Glutamatergic neuron (in vitro differentiated cells): ENCODE results near the gene GINS2. TPM values are rescaled to one million over a fixed set of nuclear protein-coding genes. Genes with fewer than 3 reads are reported as not detected.

Source experiments
- DNase-seq: peaks from one replicate; pipeline ENCODE4 v3.0.0; 2022
- H3K27ac Mint-ChIP-seq: one replicate; pipeline ENCODE4 v1.8.0; 2020; ENCODE audit warnings: mild to moderate bottlenecking, mixed read lengths, inconsistent platforms; ENCODE audit not compliant: unreplicated experiment
- H3K27me3 Mint-ChIP-seq: one replicate; pipeline ENCODE4 v1.8.0; 2020; ENCODE audit warnings: mild to moderate bottlenecking, moderate library complexity, mixed read lengths, inconsistent platforms; ENCODE audit not compliant: unreplicated experiment
- H3K36me3 Mint-ChIP-seq: one replicate; pipeline ENCODE4 v1.8.0; 2020; ENCODE audit warnings: mild to moderate bottlenecking, mixed read lengths, inconsistent platforms; ENCODE audit not compliant: unreplicated experiment
- H3K4me1 Mint-ChIP-seq: one replicate; pipeline ENCODE4 v1.8.0; 2020; ENCODE audit warnings: mild to moderate bottlenecking, low read depth, mixed read lengths, inconsistent platforms; ENCODE audit not compliant: unreplicated experiment
- H3K4me3 Mint-ChIP-seq: one replicate; pipeline ENCODE4 v1.8.0; 2020; ENCODE audit warnings: mild to moderate bottlenecking, mixed read lengths, inconsistent platforms; ENCODE audit not compliant: unreplicated experiment
- H3K9me3 Mint-ChIP-seq: one replicate; pipeline ENCODE4 v1.8.0; 2020; ENCODE audit warnings: mild to moderate bottlenecking, moderate library complexity, mixed read lengths, inconsistent platforms; ENCODE audit not compliant: unreplicated experiment
- total RNA-seq: library from RNA; stranded (reverse); fragmentation: NEBNext Ultra II Directional; extraction: Animal tissue kit (Norgen Biotek cat#: 25700); gene quantifications from one replicate; pipeline ENCODE4 v1.2.1, GENCODE V29; 2021; ENCODE audit not compliant: unreplicated experiment
- TF ChIP-seq, protein P1 (sequence below): fragments of 200-600 bp; sonication (generic); IDR thresholded peaks from one replicate; pipeline ENCODE4 v1.5.0; 2021; ENCODE audit not compliant: partially characterized antibody, unreplicated experiment

The GINS2 gene
- total RNA-seq, 1 donor from 2014 or later = 7.1 TPM

DNA sequence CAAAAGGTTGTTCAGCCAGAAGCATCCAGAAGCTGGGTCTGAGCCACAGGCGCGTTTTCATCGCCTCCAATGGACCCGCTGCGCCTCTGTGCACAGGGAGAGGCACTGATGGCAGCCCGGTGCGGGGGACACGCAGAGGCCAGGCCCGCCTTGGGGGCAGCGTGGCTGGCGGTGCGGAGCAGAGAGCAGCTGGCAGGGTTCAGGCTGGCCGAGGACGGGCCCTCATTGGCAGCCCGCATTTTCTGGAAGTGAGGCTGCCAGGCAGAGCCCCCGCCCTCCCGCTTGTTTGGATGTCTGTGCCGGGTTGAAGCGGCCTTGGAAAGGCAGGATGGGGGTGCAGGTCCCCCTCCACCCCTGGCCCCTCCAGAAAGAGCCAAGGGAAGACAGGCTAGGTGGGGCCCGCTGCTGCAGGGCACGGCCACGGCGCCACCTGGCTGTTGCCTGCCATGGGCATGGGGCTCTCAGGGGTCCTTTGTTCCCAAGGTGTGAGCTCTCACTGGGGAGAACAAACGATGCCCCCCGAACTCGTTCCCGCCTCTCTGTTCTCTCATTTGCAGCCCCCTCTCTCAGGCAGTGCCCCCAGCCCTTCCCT is 56.9 kb downstream of the GINS2 start:
- Mint-ChIP-seq H3K4me1 (peaks cover 30% of the 10 kb centered on the region), H3K27ac (peak overlapping the region; percentile 76), H3K27me3 (peaks cover 28% of the 10 kb centered on the region)

DNA sequence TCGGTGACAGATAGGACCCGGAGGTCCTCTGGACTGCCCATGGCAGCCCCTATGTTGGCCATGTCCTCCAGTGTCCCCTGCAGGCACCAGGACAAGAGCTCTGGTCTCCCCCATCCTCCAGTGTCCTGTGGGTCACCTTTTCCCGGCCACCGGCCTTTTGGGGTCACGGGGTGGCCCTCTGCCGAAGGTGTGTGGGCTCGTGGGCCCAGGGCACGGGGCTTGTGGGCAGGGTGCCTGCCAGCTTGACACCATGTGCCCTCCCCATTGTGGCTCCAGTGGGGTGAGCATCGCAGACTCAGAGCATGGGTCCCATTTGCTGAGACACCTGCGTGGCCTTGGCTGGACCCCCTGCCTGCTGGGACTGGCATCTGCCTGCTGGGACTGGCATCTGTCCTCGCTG is 57.5 kb downstream of the GINS2 start:
- Mint-ChIP-seq H3K4me1 (peaks cover 33% of the 10 kb centered on the region), H3K4me3 (no peak overlapping the region), H3K9me3 (peaks cover 44% of the 10 kb centered on the region), H3K27me3 (peaks cover 32% of the 10 kb centered on the region), H3K36me3 (no peaks in the 10 kb centered on the region), H3K27ac (no peak overlapping the region)
- DNase-seq = no peak
- TF ChIP-seq, protein P1, sequence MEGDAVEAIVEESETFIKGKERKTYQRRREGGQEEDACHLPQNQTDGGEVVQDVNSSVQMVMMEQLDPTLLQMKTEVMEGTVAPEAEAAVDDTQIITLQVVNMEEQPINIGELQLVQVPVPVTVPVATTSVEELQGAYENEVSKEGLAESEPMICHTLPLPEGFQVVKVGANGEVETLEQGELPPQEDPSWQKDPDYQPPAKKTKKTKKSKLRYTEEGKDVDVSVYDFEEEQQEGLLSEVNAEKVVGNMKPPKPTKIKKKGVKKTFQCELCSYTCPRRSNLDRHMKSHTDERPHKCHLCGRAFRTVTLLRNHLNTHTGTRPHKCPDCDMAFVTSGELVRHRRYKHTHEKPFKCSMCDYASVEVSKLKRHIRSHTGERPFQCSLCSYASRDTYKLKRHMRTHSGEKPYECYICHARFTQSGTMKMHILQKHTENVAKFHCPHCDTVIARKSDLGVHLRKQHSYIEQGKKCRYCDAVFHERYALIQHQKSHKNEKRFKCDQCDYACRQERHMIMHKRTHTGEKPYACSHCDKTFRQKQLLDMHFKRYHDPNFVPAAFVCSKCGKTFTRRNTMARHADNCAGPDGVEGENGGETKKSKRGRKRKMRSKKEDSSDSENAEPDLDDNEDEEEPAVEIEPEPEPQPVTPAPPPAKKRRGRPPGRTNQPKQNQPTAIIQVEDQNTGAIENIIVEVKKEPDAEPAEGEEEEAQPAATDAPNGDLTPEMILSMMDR = no peak

More for the DNA sequence above, 56.9 kb downstream of the GINS2 start:
- Mint-ChIP-seq H3K36me3 (no peaks in the 10 kb centered on the region), H3K4me3 (peak overlapping the region; percentile 67), H3K9me3 (peaks cover 40% of the 10 kb centered on the region)
- TF ChIP-seq, protein P1 = no peak
- no peak for DNase-seq

DNA sequence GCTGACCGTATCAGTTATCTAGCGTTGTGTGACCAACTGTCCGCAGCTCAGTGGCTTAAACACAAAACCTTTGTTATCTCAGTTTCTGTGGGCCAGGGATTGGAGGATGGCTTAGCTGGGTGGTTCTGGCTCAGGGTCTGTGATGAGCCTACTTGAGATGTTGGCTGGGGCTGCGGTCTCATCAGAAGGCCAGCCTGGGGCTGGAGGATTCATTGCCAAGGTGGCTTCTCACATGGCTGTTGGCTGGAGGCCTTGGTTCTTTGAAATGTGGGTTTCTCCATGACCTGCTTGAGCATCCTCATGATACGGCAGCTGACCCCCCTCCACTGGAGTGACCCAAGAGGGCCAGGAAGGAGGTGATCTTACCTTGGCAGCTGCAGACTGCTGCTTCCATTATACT is 58.9 kb downstream of the GINS2 start:
- peaks cover 46% of the 10 kb centered on the region for H3K9me3 Mint-ChIP-seq
- H3K27ac Mint-ChIP-seq = peak overlapping the region; percentile 59
- peaks cover 35% of the 10 kb centered on the region for H3K27me3 Mint-ChIP-seq
- TF ChIP-seq, protein P1 = no peak
- no peak for DNase-seq
- no peaks in the 10 kb centered on the region for H3K36me3 Mint-ChIP-seq
- peaks cover 42% of the 10 kb centered on the region for H3K4me1 Mint-ChIP-seq
- H3K4me3 Mint-ChIP-seq = peak overlapping the region; percentile 42

DNA sequence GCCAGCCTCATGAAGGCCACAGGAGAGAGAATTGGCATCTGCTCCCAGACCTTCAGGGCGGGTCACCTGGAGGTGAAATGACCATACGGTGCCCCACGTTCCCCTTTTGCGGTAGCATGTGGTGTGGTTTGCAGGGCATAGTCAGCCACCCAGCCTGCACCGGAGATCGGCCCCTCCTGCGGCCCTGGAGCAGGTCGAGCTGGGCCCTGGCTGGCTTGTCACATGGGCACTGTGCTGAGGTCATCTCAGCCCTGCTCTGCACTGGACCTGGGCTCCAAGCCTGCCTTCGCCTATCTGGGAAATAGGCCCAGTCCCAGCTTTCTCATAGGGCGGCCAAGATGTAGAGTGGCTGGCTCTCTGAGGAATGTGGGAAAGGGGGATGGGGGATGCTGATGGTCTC is 59.4 kb downstream of the GINS2 start:
- no peaks in the 10 kb centered on the region for H3K36me3 Mint-ChIP-seq
- peaks cover 44% of the 10 kb centered on the region for H3K9me3 Mint-ChIP-seq
- H3K4me1 Mint-ChIP-seq = peaks cover 44% of the 10 kb centered on the region
- no peak for DNase-seq
- TF ChIP-seq, protein P1 = no peak
- peak overlapping the region; percentile 77 for H3K4me3 Mint-ChIP-seq
- peaks cover 35% of the 10 kb centered on the region for H3K27me3 Mint-ChIP-seq
- H3K27ac Mint-ChIP-seq = peak overlapping the region; percentile 90

DNA sequence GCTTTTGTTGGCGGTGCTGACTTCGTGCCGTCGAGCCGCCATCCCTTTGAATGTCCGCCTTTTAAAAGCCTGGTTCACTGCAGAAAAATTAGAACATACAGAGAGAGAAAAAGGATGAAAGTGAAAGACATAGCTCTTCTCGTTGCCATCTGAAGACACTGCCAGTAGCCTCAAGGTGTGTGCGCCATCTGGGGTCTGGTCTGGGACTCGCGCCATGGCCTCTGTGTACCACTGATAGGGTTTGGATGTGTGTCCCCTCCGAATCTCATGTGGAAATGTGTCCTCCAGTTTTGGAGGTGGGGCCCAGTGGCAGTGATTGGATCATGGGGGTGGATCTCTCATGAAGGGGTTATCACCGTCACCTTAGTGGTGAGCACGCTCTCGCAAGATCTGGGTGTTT is 60.1 kb downstream of the GINS2 start:
- peak overlapping the region; percentile 90 for H3K27ac Mint-ChIP-seq
- no peaks in the 10 kb centered on the region for H3K36me3 Mint-ChIP-seq
- peaks cover 44% of the 10 kb centered on the region for H3K9me3 Mint-ChIP-seq
- peak overlapping the region; percentile 77 for H3K4me3 Mint-ChIP-seq
- H3K4me1 Mint-ChIP-seq = peaks cover 42% of the 10 kb centered on the region
- TF ChIP-seq, protein P1 = no peak
- no peak for DNase-seq
- peaks cover 33% of the 10 kb centered on the region for H3K27me3 Mint-ChIP-seq
